GM23338 (cell line): ENCODE results near the gene HEATR5B.

Experiments
- CREB1 ChIP-seq: fragments of 250-450 bp; sonication (Bioruptor Pico); IDR thresholded peaks from 2 replicates; pipeline ENCODE4 v1.5.0; 2020; ENCODE audit warnings: low read depth, mild to moderate bottlenecking, moderate library complexity
- CTCF ChIP-seq, 2 experiments: fragments of 200-600 bp in 1 of 2; sonication (generic) in 1 of 2; conservative IDR thresholded peaks; 2 replicates each; pipeline versions ENCODE4 v1.5.1 to v1.6.1; 2016 to 2017; ENCODE audit warnings: antibody characterized with exemption in 2 of 2, low read depth in 2 of 2, mild to moderate bottlenecking in 2 of 2, moderate library complexity in 1 of 2
- EZH2 ChIP-seq: fragments of 200-600 bp; sonication (generic); IDR thresholded peaks from one replicate; pipeline ENCODE4 v1.8.0; 2017; ENCODE audit warnings: antibody characterized with exemption, mild to moderate bottlenecking, low read depth; ENCODE audit not compliant: unreplicated experiment
- EZH2phosphoT487 ChIP-seq: fragments of 200-600 bp; sonication (generic); IDR thresholded peaks from one replicate; pipeline ENCODE4 v1.8.1; 2018; ENCODE audit warnings: antibody characterized with exemption; ENCODE audit not compliant: unreplicated experiment
- POLR2AphosphoS5 ChIP-seq: IDR thresholded peaks from 2 replicates; pipeline ENCODE4 v1.6.1; 2016; ENCODE audit warnings: antibody characterized with exemption, low read depth

GRCh38 chr2:36960005-36960675, 124.0 kb downstream of the HEATR5B start:
- TF ChIP-seq CTCF (conservative IDR thresholded peaks at IDR 0.05; ENCODE audit: low read depth in 2 of 2) (no peak), CREB1 (CRISPR knock-in tag) (no peak), EZH2 (no peak), POLR2AphosphoS5 (no peak), EZH2phosphoT487 (no peak)
